ENCODE measurements around the gene LRRC34.

DNA sequence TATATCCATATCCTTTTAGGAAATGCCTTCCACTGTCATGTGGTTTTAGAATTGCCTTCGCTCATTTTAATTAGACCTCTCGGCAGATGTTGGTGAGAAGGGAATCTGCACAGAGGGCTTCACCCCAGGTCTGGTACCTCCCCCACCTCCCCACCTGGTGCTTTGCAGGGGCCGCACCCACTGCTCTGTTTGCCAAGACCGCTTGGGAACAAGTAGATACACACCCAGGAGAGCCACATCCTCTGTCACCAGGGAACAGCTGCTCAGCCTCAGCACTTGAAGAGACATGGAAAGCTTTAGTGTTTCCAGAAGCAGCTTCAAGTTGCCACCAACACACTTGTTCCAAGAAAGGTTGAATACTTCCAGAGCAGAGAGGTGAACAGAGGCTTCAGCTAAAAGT, 35.2 kb upstream of the LRRC34 start:
- TF ChIP-seq CTCF (IDR thresholded peaks at IDR 0.05): no peak
- TF ChIP-seq POLR2A (IDR thresholded peaks at IDR 0.05): no peak
